ENCODE data around the gene POLR2C. TPM values are rescaled to one million over a fixed set of nuclear protein-coding genes. Genes with fewer than 3 reads are reported as not detected.
A peak's percentile ranks its signal among the peaks of the same experiment; 100 is the strongest.

The POLR2C gene
- total RNA-seq, 4 donors from 2014 or later: 87.9 to 128 (median 98.1) TPM

- peak in 1 of 2 donors; percentile 39 for DNase-seq (ENCODE audit: low spot score in 2 of 2)
- 28 to 31% methylated on average over 10 of the region's 10 CpGs for WGBS, 2 donors
- intact Hi-C loops (cut with DNase I; ENCODE audit: low total_unique reads): loop anchor here (10.0 kb wide), 1 partner anchor 337 kb away; no protein-coding TSS in a partner anchor
- TF ChIP-seq POLR2A (IDR thresholded peaks at IDR 0.05): no peak
- TF ChIP-seq, protein P1, sequence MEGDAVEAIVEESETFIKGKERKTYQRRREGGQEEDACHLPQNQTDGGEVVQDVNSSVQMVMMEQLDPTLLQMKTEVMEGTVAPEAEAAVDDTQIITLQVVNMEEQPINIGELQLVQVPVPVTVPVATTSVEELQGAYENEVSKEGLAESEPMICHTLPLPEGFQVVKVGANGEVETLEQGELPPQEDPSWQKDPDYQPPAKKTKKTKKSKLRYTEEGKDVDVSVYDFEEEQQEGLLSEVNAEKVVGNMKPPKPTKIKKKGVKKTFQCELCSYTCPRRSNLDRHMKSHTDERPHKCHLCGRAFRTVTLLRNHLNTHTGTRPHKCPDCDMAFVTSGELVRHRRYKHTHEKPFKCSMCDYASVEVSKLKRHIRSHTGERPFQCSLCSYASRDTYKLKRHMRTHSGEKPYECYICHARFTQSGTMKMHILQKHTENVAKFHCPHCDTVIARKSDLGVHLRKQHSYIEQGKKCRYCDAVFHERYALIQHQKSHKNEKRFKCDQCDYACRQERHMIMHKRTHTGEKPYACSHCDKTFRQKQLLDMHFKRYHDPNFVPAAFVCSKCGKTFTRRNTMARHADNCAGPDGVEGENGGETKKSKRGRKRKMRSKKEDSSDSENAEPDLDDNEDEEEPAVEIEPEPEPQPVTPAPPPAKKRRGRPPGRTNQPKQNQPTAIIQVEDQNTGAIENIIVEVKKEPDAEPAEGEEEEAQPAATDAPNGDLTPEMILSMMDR (IDR thresholded peaks at IDR 0.05): no peak
- no peak overlapping the region for H3K4me3 ChIP-seq (ENCODE audit: low read depth, poor library complexity, severe bottlenecking)
Observed at GRCh38 chr16:57422026-57422944, 40.2 kb upstream of the POLR2C start.

GRCh38 chr16:57423152-57423551, 39.3 kb upstream of the POLR2C start:
- DNase-seq (ENCODE audit: low spot score in 2 of 2): no peak
- TF ChIP-seq, protein P1 (IDR thresholded peaks at IDR 0.05): no peak
- no peak for TF ChIP-seq POLR2A (IDR thresholded peaks at IDR 0.05)
- WGBS, 2 donors: 78 to 80% methylated on average over 2 of the region's 2 CpGs
- intact Hi-C loops (cut with DNase I; ENCODE audit: low total_unique reads): loop anchor here (10.0 kb wide), 1 partner anchor 338 kb away; no protein-coding TSS in a partner anchor
- no peak overlapping the region for H3K4me3 ChIP-seq (ENCODE audit: low read depth, poor library complexity, severe bottlenecking)

DNA sequence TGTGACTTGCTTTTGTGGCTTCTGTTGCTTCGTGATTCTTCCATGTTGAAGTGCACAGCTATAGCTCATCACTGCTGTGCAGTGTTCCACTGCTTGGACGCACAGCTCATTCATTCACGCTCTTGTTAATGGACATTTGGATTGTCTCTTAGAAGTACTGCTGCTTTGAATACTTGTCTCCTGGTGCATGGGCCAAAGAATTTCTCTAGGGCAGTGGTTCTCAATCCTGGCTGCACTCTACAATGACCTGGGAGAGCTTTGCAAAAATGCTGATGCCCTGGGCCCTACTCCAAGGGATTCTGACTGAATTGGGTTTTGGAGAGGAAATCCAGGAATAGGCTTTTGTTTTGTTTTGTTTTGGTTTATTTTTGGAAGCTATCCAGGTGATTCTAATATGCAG, 37.9 kb upstream of the POLR2C start:
- H3K4me3 ChIP-seq (ENCODE audit: low read depth, poor library complexity, severe bottlenecking): no peak overlapping the region
- no peak for DNase-seq (ENCODE audit: low spot score in 2 of 2)
- no peak for TF ChIP-seq POLR2A (IDR thresholded peaks at IDR 0.05)
- TF ChIP-seq, protein P1 (IDR thresholded peaks at IDR 0.05): no peak
- intact Hi-C loops (cut with DNase I; ENCODE audit: low total_unique reads): loop anchor here (10.0 kb wide), 1 partner anchor 340 kb away; no protein-coding TSS in a partner anchor
- 72 to 80% methylated on average over 3 of the region's 3 CpGs for WGBS, 2 donors

DNA sequence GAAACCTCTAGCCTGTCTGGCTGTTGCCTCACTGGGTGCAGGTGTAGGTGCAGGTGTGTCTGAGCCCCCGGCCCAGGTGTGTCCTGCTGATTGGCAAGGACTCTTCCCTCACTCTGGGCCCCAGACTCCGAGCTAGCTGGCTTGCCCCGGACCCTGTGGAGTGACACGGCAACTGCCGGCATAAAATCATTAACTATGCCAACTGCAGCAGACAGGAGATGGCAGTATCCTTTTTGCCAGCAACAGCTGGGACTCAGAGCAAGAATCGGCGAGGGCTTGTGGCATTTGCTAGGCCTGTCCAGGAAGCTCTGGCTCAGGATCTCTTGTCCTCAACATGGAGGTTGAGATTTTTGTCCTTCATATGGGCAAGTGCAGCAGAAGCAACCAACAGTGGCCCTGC, 36.1 kb upstream of the POLR2C start:
- TF ChIP-seq, protein P1 (IDR thresholded peaks at IDR 0.05): no peak
- TF ChIP-seq POLR2A (IDR thresholded peaks at IDR 0.05): no peak
- no peak overlapping the region for H3K4me3 ChIP-seq (ENCODE audit: low read depth, poor library complexity, severe bottlenecking)
- whole genome bisulfite sequencing, 2 donors: 84 to 92% methylated on average over 7 of the region's 7 CpGs
- no peak for DNase-seq (ENCODE audit: low spot score in 2 of 2)
- intact Hi-C loops (cut with DNase I; ENCODE audit: low total_unique reads): loop anchor here (10.0 kb wide), 1 partner anchor 342 kb away; no protein-coding TSS in a partner anchor

- no peak overlapping the region for H3K4me3 ChIP-seq (ENCODE audit: low read depth, poor library complexity, severe bottlenecking)
- WGBS, 2 donors: 78 to 84% methylated on average over 8 of the region's 8 CpGs
- intact Hi-C loops (cut with DNase I; ENCODE audit: low total_unique reads): loop anchor here (10.0 kb wide), 1 partner anchor 343 kb away; no protein-coding TSS in a partner anchor
- TF ChIP-seq POLR2A (IDR thresholded peaks at IDR 0.05): no peak
- TF ChIP-seq, protein P1 (IDR thresholded peaks at IDR 0.05): no peak
- no peak for DNase-seq (ENCODE audit: low spot score in 2 of 2)
Observed at GRCh38 chr16:57427307-57427706, 35.2 kb upstream of the POLR2C start.

All from lower leg skin (tissue), 4 donors.